ENCODE measurements around the gene CEACAM3. TPM values are rescaled to one million over a fixed set of nuclear protein-coding genes. Genes with fewer than 3 reads are reported as not detected.

CEACAM3 gene
- total RNA-seq, 1 experiment from 2014 or later, result not detected

- Mint-ChIP-seq H3K4me1 (peaks cover 0 to 3% of the 10 kb centered on the region in 2 experiments; a peak in 2 of 4 replicates), H3K36me3 (ENCODE audit: insufficient read depth in 1 of 3, low read depth in 3 of 3) (peaks cover 0 to 6% (median 0%) of the 10 kb centered on the region in 3 experiments; a peak in 2 of 7 replicates), H3K9me3 (peaks cover 9 to 43% of the 10 kb centered on the region in 2 experiments; a peak in 4 of 5 replicates), H3K27me3 (ENCODE audit: low read depth) (peaks cover 33% of the 10 kb centered on the region), H3K4me3 (no peak overlapping the region), H3K27ac (no peak overlapping the region)
- Histone ChIP-seq H2BK15ac (ENCODE audit: low read depth, low read length) (no peak overlapping the region), H4K91ac (ENCODE audit: insufficient read length, low read depth, low read length) (no peak overlapping the region), H2BK20ac (ENCODE audit: low read depth, low read length, poor library complexity, severe bottlenecking) (no peak overlapping the region), H3K4me2 (ENCODE audit: insufficient read depth, insufficient read length, low read length) (no peak overlapping the region), H3K79me2 (ENCODE audit: insufficient read depth, low read length) (no peaks in the 10 kb centered on the region), H3K9me3 (ENCODE audit: control insufficient read depth, low read depth, low read length) (no peaks in the 10 kb centered on the region), H3K4me1 (ENCODE audit: insufficient read depth, low read length) (no peaks in the 10 kb centered on the region; the same call in 1 of the 2 replicates), H3K14ac (ENCODE audit: insufficient read depth, low read length) (no peak overlapping the region), H3K27ac (ENCODE audit: insufficient read length, low read depth, low read length) (no peak overlapping the region), H2BK12ac (ENCODE audit: insufficient read length, low read depth, low read length) (no peak overlapping the region), H2AK5ac (ENCODE audit: insufficient read length, low read length) (no peak overlapping the region), H4K8ac (replicated peaks; ENCODE audit: insufficient read length, low read depth, low read length) (no peak overlapping the region), H4K5ac (ENCODE audit: insufficient read length, low read depth, low read length) (no peak overlapping the region), H3K4ac (ENCODE audit: low read depth, low read length) (no peak overlapping the region), H3K56ac (ENCODE audit: insufficient read length, low read depth, low read length) (no peak overlapping the region), H2AFZ (ENCODE audit: low read length) (no peak overlapping the region), H3K23me2 (ENCODE audit: insufficient read length, low read depth, low read length, poor library complexity, severe bottlenecking) (no peaks in the 10 kb centered on the region), H3K27me3 (ENCODE audit: insufficient read depth, low read length) (no peaks in the 10 kb centered on the region), H3K9ac (ENCODE audit: extremely low read depth, insufficient read length, low read length) (no peak overlapping the region), H3K23ac (ENCODE audit: insufficient read length, low read depth, low read length) (no peak overlapping the region), H2BK5ac (ENCODE audit: insufficient read length, low read length) (no peak overlapping the region), H3K79me1 (ENCODE audit: insufficient read depth, low read depth, low read length, poor library complexity, severe bottlenecking) (no peaks in the 10 kb centered on the region), H3K18ac (ENCODE audit: insufficient read length, low read depth, low read length) (no peak overlapping the region), H2BK120ac (ENCODE audit: low read depth, low read length, poor library complexity, severe bottlenecking) (no peak overlapping the region), H3T11ph (ENCODE audit: low read length) (no peak overlapping the region), H4K20me1 (ENCODE audit: control insufficient read depth, insufficient read depth, insufficient read length) (no peaks in the 10 kb centered on the region)
- whole genome bisulfite sequencing (ENCODE audit: extremely low coverage, insufficient read length, low lambda C conversion rate), result no CpG with 5 or more reads among the region's 6 CpGs
- no peak for DNase-seq
- TF ChIP-seq, protein P1, sequence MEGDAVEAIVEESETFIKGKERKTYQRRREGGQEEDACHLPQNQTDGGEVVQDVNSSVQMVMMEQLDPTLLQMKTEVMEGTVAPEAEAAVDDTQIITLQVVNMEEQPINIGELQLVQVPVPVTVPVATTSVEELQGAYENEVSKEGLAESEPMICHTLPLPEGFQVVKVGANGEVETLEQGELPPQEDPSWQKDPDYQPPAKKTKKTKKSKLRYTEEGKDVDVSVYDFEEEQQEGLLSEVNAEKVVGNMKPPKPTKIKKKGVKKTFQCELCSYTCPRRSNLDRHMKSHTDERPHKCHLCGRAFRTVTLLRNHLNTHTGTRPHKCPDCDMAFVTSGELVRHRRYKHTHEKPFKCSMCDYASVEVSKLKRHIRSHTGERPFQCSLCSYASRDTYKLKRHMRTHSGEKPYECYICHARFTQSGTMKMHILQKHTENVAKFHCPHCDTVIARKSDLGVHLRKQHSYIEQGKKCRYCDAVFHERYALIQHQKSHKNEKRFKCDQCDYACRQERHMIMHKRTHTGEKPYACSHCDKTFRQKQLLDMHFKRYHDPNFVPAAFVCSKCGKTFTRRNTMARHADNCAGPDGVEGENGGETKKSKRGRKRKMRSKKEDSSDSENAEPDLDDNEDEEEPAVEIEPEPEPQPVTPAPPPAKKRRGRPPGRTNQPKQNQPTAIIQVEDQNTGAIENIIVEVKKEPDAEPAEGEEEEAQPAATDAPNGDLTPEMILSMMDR (conservative IDR thresholded peaks at IDR 0.05), result no peak
Measured at GRCh38 chr19:41848666-41849065, 52.3 kb downstream of the CEACAM3 start.
